Liver (tissue), 9 donors: ENCODE measurements around the gene CHRDL1. TPM values are rescaled to one million over a fixed set of nuclear protein-coding genes. Genes with fewer than 3 reads are reported as not detected.
"Not testable (repeated sequence)": the region's sequence is repeated elsewhere in the genome, so short reads cannot be mapped to it uniquely, and the experiment has no call there.

Experiments
- DNase-seq: peaks from one replicate; pipeline ENCODE4 v3.0.0-alpha.2; 2017; ENCODE audit warnings: low spot score
- H3K27ac ChIP-seq, 2 donors: one replicate each; pipeline ENCODE4 v1.7.0; 2013; ENCODE audit warnings: inconsistent platforms in 2 of 2, low read length in 2 of 2, control low read depth in 1 of 2, low read depth in 1 of 2, mild to moderate bottlenecking in 1 of 2
- H3K27me3 ChIP-seq, 4 donors: one replicate each; pipeline versions ENCODE4 v1.6.1 to v1.7.0; 2013; ENCODE audit warnings: low read length in 3 of 4, inconsistent platforms in 1 of 4, mild to moderate bottlenecking in 1 of 4, moderate library complexity in 1 of 4; ENCODE audit not compliant: control insufficient read depth in 4 of 4, insufficient read depth in 4 of 4
- H3K36me3 ChIP-seq, 4 donors: one replicate each; pipeline versions ENCODE4 v1.6.1 to v1.7.0; 2013; ENCODE audit warnings: low read length in 3 of 4, mild to moderate bottlenecking in 3 of 4, low read depth in 1 of 4, moderate library complexity in 1 of 4; ENCODE audit not compliant: control insufficient read depth in 4 of 4, insufficient read depth in 3 of 4
- H3K4me1 ChIP-seq, 4 donors: one replicate each; pipeline versions ENCODE4 v1.6.1 to v1.7.0; 2013; ENCODE audit warnings: low read length in 3 of 4, mild to moderate bottlenecking in 3 of 4, moderate library complexity in 1 of 4; ENCODE audit not compliant: control insufficient read depth in 4 of 4, insufficient read depth in 4 of 4
- H3K4me3 ChIP-seq, 3 donors: one replicate each; pipeline versions ENCODE4 v1.6.1 to v1.7.0; 2013; ENCODE audit warnings: low read length in 3 of 3, control low read depth in 1 of 3, low read depth in 1 of 3, mild to moderate bottlenecking in 1 of 3
- H3K9ac ChIP-seq, 2 donors: one replicate each; pipeline ENCODE4 v1.7.0; 2013; ENCODE audit warnings: low read length in 2 of 2, mild to moderate bottlenecking in 2 of 2, moderate library complexity in 2 of 2, control low read depth in 1 of 2, low read depth in 1 of 2
- H3K9me3 ChIP-seq, 4 donors: one replicate each; pipeline versions ENCODE4 v1.6.1 to v1.7.0; 2013; ENCODE audit warnings: low read length in 3 of 4; ENCODE audit not compliant: control insufficient read depth in 4 of 4
- ATF3 ChIP-seq: IDR thresholded peaks from 2 replicates; pipeline ENCODE4 v1.6.1; 2016; ENCODE audit warnings: antibody characterized with exemption
- CTCF ChIP-seq: fragments of 150-350 bp; IDR thresholded peaks from 2 replicates; pipeline ENCODE4 v1.5.1; 2017; ENCODE audit warnings: improper control_type of control experiment, low read depth, low read length; ENCODE audit not compliant: missing input control
- EGR1 ChIP-seq, 2 donors: IDR thresholded peaks; 2 replicates each; pipeline ENCODE4 v1.6.1; 2016 to 2018; ENCODE audit warnings: antibody characterized with exemption in 2 of 2, low read depth in 2 of 2
- FOXA1 ChIP-seq: IDR thresholded peaks from 2 replicates; pipeline ENCODE4 v1.6.1; 2016; ENCODE audit warnings: antibody characterized with exemption
- FOXA2 ChIP-seq: IDR thresholded peaks from 2 replicates; pipeline ENCODE4 v1.6.1; 2016; ENCODE audit warnings: antibody characterized with exemption
- GABPA ChIP-seq, 2 donors: IDR thresholded peaks in 1 of 2; conservative IDR thresholded peaks in 1 of 2; 2 replicates each; pipeline ENCODE4 v1.6.1; 2016; ENCODE audit warnings: antibody characterized with exemption in 2 of 2, mild to moderate bottlenecking in 1 of 2, moderate library complexity in 1 of 2
- HNF4A ChIP-seq, 2 donors: conservative IDR thresholded peaks; 2 replicates each; pipeline ENCODE4 v1.6.1; 2016; ENCODE audit warnings: antibody characterized with exemption in 2 of 2, mild to moderate bottlenecking in 2 of 2
- HNF4G ChIP-seq: IDR thresholded peaks from 2 replicates; pipeline ENCODE4 v1.6.1; 2016; ENCODE audit warnings: antibody characterized with exemption
- JUND ChIP-seq, 2 donors: IDR thresholded peaks; 2 replicates each; pipeline ENCODE4 v1.6.1; 2016; ENCODE audit warnings: antibody characterized with exemption in 2 of 2
- MAX ChIP-seq: IDR thresholded peaks from 2 replicates; pipeline ENCODE4 v1.6.1; 2016; ENCODE audit warnings: antibody characterized with exemption
- NR2F2 ChIP-seq: IDR thresholded peaks from 2 replicates; pipeline ENCODE4 v1.6.1; 2016; ENCODE audit warnings: antibody characterized with exemption
- RAD21 ChIP-seq, 2 donors: IDR thresholded peaks; 2 replicates each; pipeline ENCODE4 v1.6.1; 2016; ENCODE audit warnings: antibody characterized with exemption in 2 of 2, mild to moderate bottlenecking in 2 of 2
- REST ChIP-seq: IDR thresholded peaks from 2 replicates; pipeline ENCODE4 v1.6.1; 2016; ENCODE audit warnings: antibody characterized with exemption, mild to moderate bottlenecking
- RXRA ChIP-seq, 2 donors: IDR thresholded peaks; 2 replicates each; pipeline ENCODE4 v1.6.1; 2017 to 2018; ENCODE audit warnings: antibody characterized with exemption in 2 of 2, mild to moderate bottlenecking in 1 of 2
- SP1 ChIP-seq: IDR thresholded peaks from 2 replicates; pipeline ENCODE4 v1.6.1; 2018; ENCODE audit warnings: antibody characterized with exemption, mild to moderate bottlenecking
- TAF1 ChIP-seq: conservative IDR thresholded peaks from 2 replicates; pipeline ENCODE4 v1.6.1; 2016; ENCODE audit warnings: antibody characterized with exemption, mild to moderate bottlenecking
- YY1 ChIP-seq: IDR thresholded peaks from 2 replicates; pipeline ENCODE4 v1.6.1; 2016; ENCODE audit warnings: antibody characterized with exemption, mild to moderate bottlenecking
- ZBTB33 ChIP-seq: IDR thresholded peaks from 2 replicates; pipeline ENCODE4 v1.6.1; 2016; ENCODE audit warnings: antibody characterized with exemption
- WGBS: extraction: QIAGEN DNeasy Blood & Tissue Kit; methylation state at CpG from one replicate; pipeline ENCODE4 v1.1.7; 2013; 5-methylcytosine and 5-hydroxymethylcytosine counted together
- polyA plus RNA-seq, 2 donors: library from polyadenylated mRNA; stranded (reverse) in 1 of 2; unstranded in 1 of 2; fragments of 200-250 nt in 1 of 2; fragments of >200 nt in 1 of 2; fragmentation: Nextera tagmentation in 1 of 2; extraction: Ambion mirVana in 1 of 2; gene quantifications; one replicate each; pipeline versions ENCODE4 v1.2.1 to v1.2.3, GENCODE V29; 2013 to 2015
- total RNA-seq, 2 donors: library from RNA; depleted of rRNA; stranded (reverse); fragments of >200 nt; gene quantifications; one replicate each; pipeline ENCODE4 v1.2.3, GENCODE V29; 2014
- donor health status: healthy.
- donor health status: healthy.
- donor health status: healthy.
- donor health status: healthy.
- donor health status: healthy.

Gene CHRDL1
- total and polyA plus RNA-seq, 4 donors, result 0.17 to 2.1 (median 0.67) TPM

GRCh38 chrX:110657073-110657472, 138.5 kb downstream of the CHRDL1 start (continued):
- TF ChIP-seq ZBTB33, result no peak

GRCh38 chrX:110654280-110654679, 141.3 kb downstream of the CHRDL1 start:
- H3K9ac ChIP-seq, H3K27me3 ChIP-seq, H3K36me3 ChIP-seq, H3K4me3 ChIP-seq, H3K27ac ChIP-seq, DNase-seq, H3K9me3 ChIP-seq, H3K4me1 ChIP-seq: not testable (repeated sequence)

GRCh38 chrX:110646386-110646785, 149.2 kb downstream of the CHRDL1 start:
- Histone ChIP-seq H3K27ac (no peak overlapping the region), H3K9me3 (no peaks in the 10 kb centered on the region), H3K9ac (no peak overlapping the region), H3K36me3 (no peaks in the 10 kb centered on the region), H3K27me3 (no peaks in the 10 kb centered on the region), H3K4me1 (no peaks in the 10 kb centered on the region), H3K4me3 (no peak overlapping the region)
- WGBS, result 52% methylated on average over 1 of the region's 1 CpG
- TF ChIP-seq EGR1 (IDR thresholded peaks at IDR 0.05; ENCODE audit: low read depth in 2 of 2) (no peak), CTCF (no peak), HNF4G (no peak), RAD21 (IDR thresholded peaks at IDR 0.05) (no peak), REST (no peak), TAF1 (no peak), ATF3 (no peak), ZBTB33 (no peak), GABPA (IDR thresholded peaks at IDR 0.05 in 1 of 2, conservative IDR thresholded peaks at IDR 0.05 in 1 of 2) (no peak), FOXA2 (no peak), SP1 (no peak), JUND (IDR thresholded peaks at IDR 0.05) (no peak), HNF4A (conservative IDR thresholded peaks at IDR 0.05) (no peak), YY1 (no peak), MAX (no peak), RXRA (IDR thresholded peaks at IDR 0.05) (no peak), NR2F2 (no peak), FOXA1 (no peak)
- no peak for DNase-seq
